Effector memory CD4-positive, alpha-beta T cell (primary cell): ENCODE measurements around the gene RPGRIP1L.

ENCODE experiments used
- DNase-seq, 3 donors: peaks; one replicate each; pipeline ENCODE4 v3.0.0-alpha.2; 2020
- H3K27ac ChIP-seq: 2 replicates; pipeline ENCODE4 v1.7.0; 2013; ENCODE audit warnings: mild to moderate bottlenecking, low read length, moderate library complexity; ENCODE audit not compliant: insufficient read depth, poor library complexity, severe bottlenecking
- H3K27me3 ChIP-seq: replicated peaks from 2 replicates; pipeline ENCODE4 v1.7.0; 2013; ENCODE audit warnings: mild to moderate bottlenecking, low read length; ENCODE audit not compliant: insufficient read depth, control insufficient read depth, poor library complexity, severe bottlenecking
- H3K36me3 ChIP-seq: 2 replicates; pipeline ENCODE4 v1.7.0; 2013; ENCODE audit warnings: mild to moderate bottlenecking, low read length, moderate library complexity; ENCODE audit not compliant: control insufficient read depth, insufficient read depth
- H3K4me1 ChIP-seq: 2 replicates; pipeline ENCODE4 v1.7.0; 2013; ENCODE audit warnings: low read length, mild to moderate bottlenecking; ENCODE audit not compliant: control insufficient read depth, insufficient read depth, poor library complexity, severe bottlenecking
- H3K4me3 ChIP-seq: 2 replicates; pipeline ENCODE4 v1.7.0; 2013; ENCODE audit warnings: low read length, low read depth, mild to moderate bottlenecking; ENCODE audit not compliant: insufficient read depth, poor library complexity, severe bottlenecking
- H3K9me3 ChIP-seq: 2 replicates; pipeline ENCODE4 v1.7.0; 2013; ENCODE audit warnings: mild to moderate bottlenecking, low read length, moderate library complexity; ENCODE audit not compliant: control insufficient read depth

Gene RPGRIP1L

GRCh38 chr16:53566552-53567245 lies 137.0 kb downstream of the RPGRIP1L start:
- Histone ChIP-seq H3K27ac (no peak overlapping the region), H3K27me3 (no peaks in the 10 kb centered on the region), H3K4me3 (no peak overlapping the region), H3K36me3 (no peaks in the 10 kb centered on the region), H3K9me3 (no peaks in the 10 kb centered on the region), H3K4me1 (no peaks in the 10 kb centered on the region)
- DNase-seq, result no peak

GRCh38 chr16:53565296-53565863 lies 138.3 kb downstream of the RPGRIP1L start:
- Histone ChIP-seq H3K27ac (no peak overlapping the region), H3K9me3 (no peaks in the 10 kb centered on the region), H3K4me3 (no peak overlapping the region)

GRCh38 chr16:53563426-53563825 lies 140.2 kb downstream of the RPGRIP1L start:
- no peak overlapping the region for H3K4me3 ChIP-seq
- DNase-seq, result no peak
- H3K9me3 ChIP-seq, result no peaks in the 10 kb centered on the region
- no peak overlapping the region for H3K27ac ChIP-seq
- no peaks in the 10 kb centered on the region for H3K4me1 ChIP-seq
- H3K36me3 ChIP-seq, result no peaks in the 10 kb centered on the region
- H3K27me3 ChIP-seq, result no peaks in the 10 kb centered on the region

More at GRCh38 chr16:53565296-53565863, 138.3 kb downstream of the RPGRIP1L start:
- H3K27me3 ChIP-seq, result no peaks in the 10 kb centered on the region
- H3K4me1 ChIP-seq, result no peaks in the 10 kb centered on the region
- DNase-seq, result no peak
- H3K36me3 ChIP-seq, result no peaks in the 10 kb centered on the region

- Histone ChIP-seq H3K4me1 (no peaks in the 10 kb centered on the region), H3K27me3 (no peaks in the 10 kb centered on the region), H3K27ac (no peak overlapping the region), H3K36me3 (no peaks in the 10 kb centered on the region), H3K4me3 (no peak overlapping the region), H3K9me3 (no peaks in the 10 kb centered on the region)
- no peak for DNase-seq
Measured at GRCh38 chr16:53561101-53561888, 142.4 kb downstream of the RPGRIP1L start.

- H3K4me3 ChIP-seq, result no peak overlapping the region
- H3K27ac ChIP-seq, result no peak overlapping the region
- no peaks in the 10 kb centered on the region for H3K27me3 ChIP-seq
- no peaks in the 10 kb centered on the region for H3K9me3 ChIP-seq
- no peaks in the 10 kb centered on the region for H3K36me3 ChIP-seq
- no peaks in the 10 kb centered on the region for H3K4me1 ChIP-seq
- DNase-seq, result no peak
Measured at GRCh38 chr16:53559270-53559951, 144.2 kb downstream of the RPGRIP1L start.

- H3K27ac ChIP-seq, result no peak overlapping the region
- no peaks in the 10 kb centered on the region for H3K4me1 ChIP-seq
- no peak for DNase-seq
- H3K36me3 ChIP-seq, result no peaks in the 10 kb centered on the region
- H3K9me3 ChIP-seq, result no peaks in the 10 kb centered on the region
- no peaks in the 10 kb centered on the region for H3K27me3 ChIP-seq
- H3K4me3 ChIP-seq, result no peak overlapping the region
Measured at GRCh38 chr16:53558710-53559109, 144.9 kb downstream of the RPGRIP1L start.

- Histone ChIP-seq H3K4me3 (no peak overlapping the region), H3K27ac (no peak overlapping the region), H3K27me3 (no peaks in the 10 kb centered on the region), H3K9me3 (no peaks in the 10 kb centered on the region), H3K36me3 (no peaks in the 10 kb centered on the region), H3K4me1 (no peaks in the 10 kb centered on the region)
- DNase-seq, result no peak
Measured at GRCh38 chr16:53556521-53556920, 147.1 kb downstream of the RPGRIP1L start.

GRCh38 chr16:53549970-53550690 lies 153.5 kb downstream of the RPGRIP1L start:
- no peak overlapping the region for H3K4me3 ChIP-seq
- no peaks in the 10 kb centered on the region for H3K27me3 ChIP-seq
- H3K9me3 ChIP-seq, result no peaks in the 10 kb centered on the region
- peaks cover 12% of the 10 kb centered on the region for H3K4me1 ChIP-seq
- peak; percentile 8 to 38 (median 9) for DNase-seq
- no peaks in the 10 kb centered on the region for H3K36me3 ChIP-seq
- no peak overlapping the region for H3K27ac ChIP-seq
